C4-2B (cell line): ENCODE results near the gene SEPTIN2.
"Not testable (repeated sequence)": the region's sequence is repeated elsewhere in the genome, so short reads cannot be mapped to it uniquely, and the experiment has no call there.

Experiments
- ZFX ChIP-seq: fragments of 450-650 bp; IDR thresholded peaks from 2 replicates; pipeline ENCODE4 v1.6.1; 2017
- TF ChIP-seq, protein P1 (sequence below): fragments of 450-650 bp; conservative IDR thresholded peaks from 2 replicates; pipeline ENCODE4 v1.5.1; 2017; ENCODE audit warnings: mild to moderate bottlenecking

DNA sequence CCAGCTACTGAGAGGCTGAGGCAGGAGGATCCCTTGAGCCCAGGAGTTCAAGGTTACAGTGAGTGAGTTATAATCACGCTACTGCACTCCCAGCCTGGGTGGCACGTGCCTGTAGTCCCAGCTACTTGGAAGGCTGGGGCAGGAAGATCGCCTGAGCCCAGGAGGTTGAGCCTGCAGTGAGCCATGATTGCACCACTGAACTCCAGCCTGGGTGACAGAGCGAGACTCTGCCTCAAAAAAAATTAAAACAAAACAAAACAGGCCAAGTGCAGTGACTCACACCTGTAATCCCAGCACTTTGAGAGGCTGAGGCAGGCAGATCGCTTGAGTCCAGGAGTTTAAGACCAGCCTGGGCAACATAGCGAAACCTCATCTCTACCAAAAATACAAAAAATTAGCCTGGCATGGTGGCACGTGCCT, 22.3 kb upstream of the SEPTIN2 start:
- TF ChIP-seq, protein P1, sequence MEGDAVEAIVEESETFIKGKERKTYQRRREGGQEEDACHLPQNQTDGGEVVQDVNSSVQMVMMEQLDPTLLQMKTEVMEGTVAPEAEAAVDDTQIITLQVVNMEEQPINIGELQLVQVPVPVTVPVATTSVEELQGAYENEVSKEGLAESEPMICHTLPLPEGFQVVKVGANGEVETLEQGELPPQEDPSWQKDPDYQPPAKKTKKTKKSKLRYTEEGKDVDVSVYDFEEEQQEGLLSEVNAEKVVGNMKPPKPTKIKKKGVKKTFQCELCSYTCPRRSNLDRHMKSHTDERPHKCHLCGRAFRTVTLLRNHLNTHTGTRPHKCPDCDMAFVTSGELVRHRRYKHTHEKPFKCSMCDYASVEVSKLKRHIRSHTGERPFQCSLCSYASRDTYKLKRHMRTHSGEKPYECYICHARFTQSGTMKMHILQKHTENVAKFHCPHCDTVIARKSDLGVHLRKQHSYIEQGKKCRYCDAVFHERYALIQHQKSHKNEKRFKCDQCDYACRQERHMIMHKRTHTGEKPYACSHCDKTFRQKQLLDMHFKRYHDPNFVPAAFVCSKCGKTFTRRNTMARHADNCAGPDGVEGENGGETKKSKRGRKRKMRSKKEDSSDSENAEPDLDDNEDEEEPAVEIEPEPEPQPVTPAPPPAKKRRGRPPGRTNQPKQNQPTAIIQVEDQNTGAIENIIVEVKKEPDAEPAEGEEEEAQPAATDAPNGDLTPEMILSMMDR: not testable (repeated sequence)
- TF ChIP-seq ZFX: not testable (repeated sequence)
